Transverse colon (tissue), 3 donors: ENCODE results near the gene ACTN4.

Experiments
- EP300 ChIP-seq: sonication (generic); formaldehyde crosslinking; IDR thresholded peaks from one replicate; pipeline ENCODE4 v1.6.1; 2017; ENCODE audit warnings: antibody characterized with exemption, low read depth
- POLR2A ChIP-seq: fragments of 450-650 bp; IDR thresholded peaks from one replicate; pipeline ENCODE4 v1.6.1; 2016; ENCODE audit warnings: antibody characterized with exemption, mild to moderate bottlenecking, moderate library complexity
- TF ChIP-seq, protein P1 (sequence below), 5 experiments: fragments of 200-600 bp in 3 of 5; fragments of 450-650 bp in 2 of 5; sonication (generic) in 3 of 5; IDR thresholded peaks; 1 replicate in 2 of 5; 2 replicates in 3 of 5; pipeline ENCODE4 v1.5.1; 2016 to 2017; ENCODE audit warnings: antibody characterized with exemption in 5 of 5, inconsistent platforms in 3 of 5, mild to moderate bottlenecking in 2 of 5, moderate library complexity in 1 of 5

GRCh38 chr19:38629568-38629967, 17.9 kb upstream of the ACTN4 start:
- TF ChIP-seq POLR2A (no peak), EP300 (no peak)
- TF ChIP-seq, protein P1, sequence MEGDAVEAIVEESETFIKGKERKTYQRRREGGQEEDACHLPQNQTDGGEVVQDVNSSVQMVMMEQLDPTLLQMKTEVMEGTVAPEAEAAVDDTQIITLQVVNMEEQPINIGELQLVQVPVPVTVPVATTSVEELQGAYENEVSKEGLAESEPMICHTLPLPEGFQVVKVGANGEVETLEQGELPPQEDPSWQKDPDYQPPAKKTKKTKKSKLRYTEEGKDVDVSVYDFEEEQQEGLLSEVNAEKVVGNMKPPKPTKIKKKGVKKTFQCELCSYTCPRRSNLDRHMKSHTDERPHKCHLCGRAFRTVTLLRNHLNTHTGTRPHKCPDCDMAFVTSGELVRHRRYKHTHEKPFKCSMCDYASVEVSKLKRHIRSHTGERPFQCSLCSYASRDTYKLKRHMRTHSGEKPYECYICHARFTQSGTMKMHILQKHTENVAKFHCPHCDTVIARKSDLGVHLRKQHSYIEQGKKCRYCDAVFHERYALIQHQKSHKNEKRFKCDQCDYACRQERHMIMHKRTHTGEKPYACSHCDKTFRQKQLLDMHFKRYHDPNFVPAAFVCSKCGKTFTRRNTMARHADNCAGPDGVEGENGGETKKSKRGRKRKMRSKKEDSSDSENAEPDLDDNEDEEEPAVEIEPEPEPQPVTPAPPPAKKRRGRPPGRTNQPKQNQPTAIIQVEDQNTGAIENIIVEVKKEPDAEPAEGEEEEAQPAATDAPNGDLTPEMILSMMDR (IDR thresholded peaks at IDR 0.05) = no peak
